GM19099 (cell line): ENCODE data around the gene POLG2.

Source experiments
- POLR2A ChIP-seq: IDR thresholded peaks from 3 replicates; pipeline ENCODE4 v1.6.1; 2011; ENCODE audit warnings: low read depth; ENCODE audit not compliant: insufficient read length; ENCODE audit errors: extremely low read depth

Gene POLG2

DNA sequence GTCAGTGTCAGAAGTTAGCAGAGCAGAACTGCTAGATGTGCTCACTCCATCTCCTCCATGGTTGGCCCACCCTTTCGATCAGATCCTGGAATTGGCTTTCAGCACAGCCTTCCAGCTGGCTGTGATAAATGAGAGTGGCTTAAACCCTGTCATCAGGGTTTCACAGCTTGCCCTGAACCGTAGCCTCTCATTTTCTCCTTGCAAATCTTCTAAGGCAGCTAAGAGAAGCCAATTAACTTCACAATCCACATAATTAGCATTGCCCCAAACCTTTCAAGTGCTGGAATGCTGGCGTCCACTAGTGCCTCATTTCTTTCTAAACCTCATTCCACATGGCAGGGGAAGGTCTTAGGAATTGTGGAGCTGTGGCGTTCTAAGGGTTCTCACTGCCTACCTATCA is 26.2 kb downstream of the POLG2 start:
- no peak for TF ChIP-seq POLR2A

- no peak for TF ChIP-seq POLR2A
Measured at GRCh38 chr17:64466019-64466735, 30.7 kb downstream of the POLG2 start.

- TF ChIP-seq POLR2A: no peak
Measured at GRCh38 chr17:64461788-64462187, 35.1 kb downstream of the POLG2 start.

DNA sequence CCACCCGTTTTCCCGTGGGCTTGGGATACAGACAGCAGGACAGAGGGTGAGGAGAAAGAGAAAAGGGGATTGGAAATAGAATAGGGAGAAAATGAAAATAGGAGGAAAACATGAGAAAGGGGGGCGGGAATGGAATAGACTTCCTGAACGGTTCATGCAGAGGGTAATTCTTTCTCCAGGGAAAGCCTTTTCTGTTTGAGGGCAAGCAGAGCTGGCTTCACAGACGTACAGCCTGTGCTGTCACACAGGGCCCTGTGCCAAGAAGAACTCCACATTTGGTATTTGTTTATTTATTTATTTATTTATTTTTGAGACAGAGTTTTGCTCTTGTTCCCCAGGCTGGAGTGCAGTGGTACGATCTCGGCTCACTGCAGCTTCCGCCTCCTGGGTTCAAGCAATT is 35.9 kb downstream of the POLG2 start:
- TF ChIP-seq POLR2A: no peak

DNA sequence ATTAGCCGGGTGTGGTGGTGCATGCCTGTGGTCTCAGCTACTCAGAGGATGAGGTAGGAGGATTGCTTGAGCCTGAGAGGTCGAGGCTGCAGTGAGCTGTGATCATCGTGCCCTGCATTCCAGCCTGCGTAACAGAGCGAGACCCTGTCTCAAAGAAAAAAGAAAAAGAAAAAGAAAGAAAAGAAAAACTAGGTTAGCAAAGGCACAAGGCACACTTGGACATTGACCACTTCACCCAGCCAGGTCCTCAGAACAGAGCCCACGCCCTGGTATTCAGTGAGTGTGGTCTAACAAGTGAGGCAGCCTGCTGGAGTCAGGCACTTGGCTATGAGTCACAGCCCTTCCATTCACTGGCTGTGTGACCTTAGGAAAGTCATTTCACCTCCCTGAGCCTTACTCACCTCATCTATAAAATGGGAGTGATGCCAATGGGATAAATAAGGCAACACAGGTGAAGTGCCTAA is 37.5 kb downstream of the POLG2 start:
- no peak for TF ChIP-seq POLR2A

- no peak for TF ChIP-seq POLR2A
Measured at GRCh38 chr17:64458756-64459155, 38.1 kb downstream of the POLG2 start.

- no peak for TF ChIP-seq POLR2A
Measured at GRCh38 chr17:64457156-64457555, 39.7 kb downstream of the POLG2 start.

- TF ChIP-seq POLR2A: no peak
Measured at GRCh38 chr17:64455993-64456885, 40.6 kb downstream of the POLG2 start.

- TF ChIP-seq POLR2A: no peak
Measured at GRCh38 chr17:64449545-64449944, 47.3 kb downstream of the POLG2 start.

DNA sequence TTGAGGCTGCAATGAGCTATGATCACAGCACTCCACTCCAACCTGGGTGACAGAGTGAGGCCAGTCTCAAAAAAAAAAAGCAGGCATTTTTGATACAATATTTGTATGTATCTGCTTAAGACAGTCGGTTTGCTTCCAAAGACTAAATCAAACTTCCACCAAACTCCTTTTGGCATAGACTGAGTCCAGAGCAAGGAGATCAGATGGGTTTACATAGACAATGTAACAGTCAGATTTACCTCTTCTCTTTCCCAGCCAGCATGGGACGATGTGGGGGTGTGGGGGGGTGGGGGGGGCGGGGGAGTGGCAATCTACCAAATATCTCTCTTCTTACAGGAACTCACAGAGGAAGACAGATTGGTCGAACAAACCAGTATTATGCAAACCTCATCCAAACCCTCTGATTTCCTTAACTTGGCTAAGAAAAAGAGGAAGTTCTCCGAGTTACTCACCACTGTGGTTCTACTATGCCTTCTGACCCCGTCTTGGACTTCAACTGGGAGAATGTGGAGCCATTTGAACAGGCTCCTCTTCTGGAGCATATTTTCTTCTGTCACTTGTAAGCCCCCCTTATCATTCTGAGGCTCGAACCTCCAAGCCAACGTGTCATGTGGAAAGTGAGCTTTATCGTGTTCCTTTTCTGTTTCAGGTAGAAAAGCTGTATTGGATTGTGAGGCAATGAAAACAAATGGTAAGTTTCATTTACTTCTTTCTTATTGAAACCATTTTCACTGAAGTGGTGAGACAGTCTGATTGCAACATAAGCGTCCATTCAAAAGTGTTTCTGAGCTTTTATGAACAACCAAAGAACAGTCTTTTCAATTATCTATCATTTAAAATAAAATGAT is 48.0 kb downstream of the POLG2 start, which contains the start of gene MILR1:
MILR1 (plus strand) TSS at position 451 of the 848 bp plus-strand sequence; CDS start at position 505, 54 bp downstream.
- no peak for TF ChIP-seq POLR2A

DNA sequence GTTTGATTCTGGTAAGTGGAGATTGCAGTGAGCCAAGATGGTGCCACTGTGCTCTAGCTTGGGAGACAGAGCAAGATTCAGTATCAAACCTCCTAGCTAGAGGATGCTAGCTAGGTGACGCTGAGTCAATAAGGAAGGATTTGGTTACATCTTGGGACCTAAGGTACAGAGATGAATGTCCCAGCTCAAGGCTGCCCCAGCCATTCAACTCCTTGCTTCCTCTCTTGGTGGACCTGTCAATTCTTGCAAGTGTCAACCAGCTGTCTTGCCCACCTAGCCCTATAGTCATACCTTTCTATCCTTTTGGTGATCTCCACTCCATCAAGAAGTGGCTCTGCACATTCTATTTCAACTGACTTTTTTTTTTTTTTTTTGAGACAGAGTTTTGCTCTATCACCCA is 49.3 kb downstream of the POLG2 start:
- TF ChIP-seq POLR2A: no peak

DNA sequence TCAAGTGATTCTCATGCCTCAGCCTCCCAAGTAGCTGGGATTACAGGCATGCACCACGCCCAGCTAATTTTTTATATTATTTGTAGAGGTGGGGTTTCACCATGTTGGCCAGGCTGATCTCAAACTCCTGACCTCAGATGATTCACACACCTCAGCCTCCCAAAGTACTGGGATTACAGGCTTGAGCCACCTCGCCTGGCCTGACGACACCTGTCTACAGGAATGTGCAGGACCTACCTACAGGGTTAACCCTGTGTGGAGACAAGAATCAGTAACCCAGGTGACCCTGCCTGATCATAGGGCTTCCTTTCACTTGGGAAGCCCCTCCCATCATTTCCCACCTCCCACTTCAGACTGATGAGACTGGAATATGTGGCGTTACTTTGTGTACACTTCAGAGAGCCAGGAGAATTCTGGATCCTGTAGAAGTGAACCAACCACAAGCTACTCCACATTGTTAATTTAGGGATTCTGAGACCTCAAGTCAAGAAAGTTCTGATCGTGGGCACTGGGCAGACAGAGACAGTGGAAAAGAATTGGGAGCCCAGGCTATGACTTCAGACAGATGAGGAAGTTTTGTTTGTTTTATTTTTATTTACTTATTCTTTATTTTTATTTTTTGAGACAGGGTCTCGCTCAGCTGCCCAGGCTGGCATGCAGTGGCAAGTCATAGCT is 53.6 kb downstream of the POLG2 start:
- no peak for TF ChIP-seq POLR2A

GRCh38 chr17:64442541-64442971 is 54.3 kb downstream of the POLG2 start:
- no peak for TF ChIP-seq POLR2A

DNA sequence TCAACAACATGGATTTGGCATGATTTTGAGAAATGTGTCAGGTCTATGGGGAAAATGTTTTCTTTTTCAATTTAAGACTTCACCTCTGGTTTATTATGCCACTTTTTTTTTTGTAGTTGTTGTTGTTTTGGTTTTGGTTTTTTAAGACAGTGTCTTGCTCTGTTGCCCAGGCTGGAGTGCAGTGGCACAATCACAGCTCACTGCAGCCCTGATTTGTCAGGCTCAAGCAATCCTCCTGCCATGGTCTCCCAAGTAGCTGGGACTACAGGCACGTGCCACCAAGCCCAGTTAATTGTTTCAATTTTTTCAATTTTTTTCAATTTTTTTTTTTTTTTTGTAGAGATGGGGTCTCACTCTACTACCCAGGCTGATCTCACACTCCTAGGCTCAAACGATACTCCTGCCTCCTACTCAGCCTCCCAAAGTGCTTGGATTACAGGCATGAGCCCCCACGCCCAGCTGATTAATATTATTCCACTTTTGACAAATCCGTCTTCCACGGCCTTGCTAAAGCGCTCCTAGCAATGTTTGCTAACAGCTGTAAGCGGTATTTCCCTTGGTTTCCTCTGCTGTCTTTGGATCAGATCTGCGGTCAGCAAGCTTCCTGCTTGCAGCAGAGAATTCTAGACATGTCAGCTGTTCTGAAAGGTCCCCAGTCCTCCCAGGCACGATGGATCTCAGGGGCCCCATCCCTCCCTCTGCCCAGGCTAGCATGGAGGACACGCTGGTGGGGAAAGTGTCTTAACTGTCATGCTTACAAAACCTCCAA is 54.9 kb downstream of the POLG2 start:
- TF ChIP-seq POLR2A: no peak
